GM12891 (cell line): ENCODE data around the gene STK39.

Experiments used
- POLR2A ChIP-seq: IDR thresholded peaks from 2 replicates; pipeline ENCODE4 v1.6.1; 2011; ENCODE audit warnings: low read depth, low read length, control low read depth
- POLR2AphosphoS5 ChIP-seq: IDR thresholded peaks from 2 replicates; pipeline ENCODE4 v1.6.1; 2011; ENCODE audit warnings: low read depth, low read length, control low read depth
- POU2F2 ChIP-seq: IDR thresholded peaks from 2 replicates; pipeline ENCODE4 v1.6.1; 2011; ENCODE audit warnings: low read depth, mild to moderate bottlenecking, control low read depth, low read length, moderate library complexity
- SPI1 ChIP-seq: IDR thresholded peaks from 2 replicates; pipeline ENCODE4 v1.6.1; 2011; ENCODE audit warnings: low read depth, low read length, control low read depth
- TAF1 ChIP-seq: IDR thresholded peaks from 2 replicates; pipeline ENCODE4 v1.6.1; 2011; ENCODE audit warnings: low read depth, low read length, control low read depth

- TF ChIP-seq POLR2A (no peak), POLR2AphosphoS5 (no peak), TAF1 (no peak), SPI1 (no peak), POU2F2 (no peak)
Observed at GRCh38 chr2:168196764-168197180, 50.6 kb downstream of the STK39 start.
